Activated T-helper 17 cell treated with anti-CD3 and anti-CD28 coated beads, Interleukin-2, amount 50 U/mL, for 72 hours (primary cell): Measurements from ENCODE around the gene AOPEP. TPM values are rescaled to one million over a fixed set of nuclear protein-coding genes. Genes with fewer than 3 reads are reported as not detected.

Experiments used
- ATAC-seq: fragments of 150-1000 bp; cut with Tn5 transposase; replicated peaks from 2 replicates; pipeline ENCODE4 v1.10.0; 2021; ENCODE audit warnings: mild to moderate bottlenecking, moderate library complexity
- H3K27ac Mint-ChIP-seq: one replicate; pipeline ENCODE4 v1.8.0; 2022; ENCODE audit warnings: mixed read lengths
- H3K27me3 Mint-ChIP-seq: one replicate; pipeline ENCODE4 v1.8.0; 2022; ENCODE audit warnings: mixed read lengths
- H3K36me3 Mint-ChIP-seq: one replicate; pipeline ENCODE4 v1.8.0; 2022; ENCODE audit warnings: low read depth, mild to moderate bottlenecking, mixed read lengths
- H3K4me1 Mint-ChIP-seq: one replicate; pipeline ENCODE4 v1.8.0; 2022; ENCODE audit warnings: mixed read lengths
- H3K4me3 Mint-ChIP-seq: one replicate; pipeline ENCODE4 v1.8.0; 2022; ENCODE audit warnings: mild to moderate bottlenecking, mixed read lengths
- H3K9me3 Mint-ChIP-seq: one replicate; pipeline ENCODE4 v1.8.0; 2022; ENCODE audit warnings: mixed read lengths
- total RNA-seq, 2 donors: library from RNA; stranded (reverse); gene quantifications; one replicate each; pipeline ENCODE4 v1.2.3, GENCODE V29; 2022

The AOPEP gene
- total RNA-seq, 2 donors from 2014 or later, result 15.5 to 16.4 TPM

GRCh38 chr9:95116808-95117204, 390.3 kb downstream of the AOPEP start:
- Mint-ChIP-seq H3K36me3 (no peaks in the 10 kb centered on the region), H3K4me1 (peaks cover 4% of the 10 kb centered on the region), H3K4me3 (no peak overlapping the region), H3K27ac (no peak overlapping the region), H3K9me3 (no peaks in the 10 kb centered on the region), H3K27me3 (no peaks in the 10 kb centered on the region)
- ATAC-seq, result no peak

DNA sequence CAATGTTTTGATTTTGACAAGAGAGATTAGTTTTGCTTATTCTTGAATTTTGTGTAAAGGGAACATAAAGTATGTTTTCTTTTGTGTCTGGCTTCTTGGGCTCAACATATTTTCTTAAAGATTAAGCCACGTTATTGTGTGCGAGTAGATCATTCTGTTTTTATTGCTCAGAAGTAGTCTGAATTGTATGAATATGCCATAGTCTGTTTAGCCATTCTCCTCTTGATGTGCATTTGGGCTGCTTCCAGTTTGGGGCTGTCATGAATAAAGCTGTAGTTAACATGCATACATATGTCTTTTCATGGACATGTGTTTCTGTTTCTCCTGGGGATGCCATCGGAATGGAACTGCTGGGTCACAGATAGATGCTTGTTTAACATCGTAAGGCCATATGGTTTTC, 392.1 kb downstream of the AOPEP start:
- no peak overlapping the region for H3K4me3 Mint-ChIP-seq
- no peaks in the 10 kb centered on the region for H3K27me3 Mint-ChIP-seq
- no peak overlapping the region for H3K27ac Mint-ChIP-seq
- H3K4me1 Mint-ChIP-seq, result peaks cover 4% of the 10 kb centered on the region
- H3K9me3 Mint-ChIP-seq, result no peaks in the 10 kb centered on the region
- H3K36me3 Mint-ChIP-seq, result no peaks in the 10 kb centered on the region
- ATAC-seq, result no peak

- no peak for ATAC-seq
- Mint-ChIP-seq H3K27ac (no peak overlapping the region), H3K27me3 (no peaks in the 10 kb centered on the region), H3K4me1 (peaks cover 4% of the 10 kb centered on the region), H3K9me3 (no peaks in the 10 kb centered on the region), H3K4me3 (no peak overlapping the region), H3K36me3 (peaks cover 8% of the 10 kb centered on the region)
Measured at GRCh38 chr9:95120781-95121370, 394.4 kb downstream of the AOPEP start.

GRCh38 chr9:95124582-95125367, 398.3 kb downstream of the AOPEP start:
- Mint-ChIP-seq H3K36me3 (peaks cover 8% of the 10 kb centered on the region), H3K27me3 (no peaks in the 10 kb centered on the region), H3K4me1 (no peaks in the 10 kb centered on the region), H3K4me3 (no peak overlapping the region), H3K9me3 (no peaks in the 10 kb centered on the region), H3K27ac (no peak overlapping the region)
- ATAC-seq, result no peak

DNA sequence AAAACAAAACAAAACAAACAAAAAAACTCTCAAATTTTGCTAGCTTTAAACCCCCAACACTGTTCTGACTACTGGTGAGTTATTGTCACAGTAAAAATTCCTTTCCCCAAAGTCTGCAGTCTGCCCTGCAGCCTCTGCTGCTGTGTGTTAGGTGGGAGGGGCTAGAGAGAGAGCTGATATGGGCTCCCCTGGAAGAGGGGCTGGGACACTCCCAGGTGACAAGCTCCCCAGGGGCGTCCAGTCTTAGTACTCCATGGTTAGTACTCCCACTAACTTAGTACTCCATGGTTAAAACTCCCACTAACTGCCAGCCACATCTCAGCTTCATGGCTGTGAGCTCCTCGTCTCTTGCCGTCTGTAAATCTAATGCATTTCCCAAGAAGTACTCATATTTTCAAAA, 399.2 kb downstream of the AOPEP start:
- ATAC-seq, result no peak
- Mint-ChIP-seq H3K36me3 (peaks cover 8% of the 10 kb centered on the region), H3K27me3 (no peaks in the 10 kb centered on the region), H3K4me1 (no peaks in the 10 kb centered on the region), H3K9me3 (no peaks in the 10 kb centered on the region), H3K4me3 (no peak overlapping the region), H3K27ac (no peak overlapping the region)

GRCh38 chr9:95126739-95127138, 400.2 kb downstream of the AOPEP start:
- Mint-ChIP-seq H3K27ac (no peak overlapping the region), H3K36me3 (peaks cover 8% of the 10 kb centered on the region), H3K4me3 (no peak overlapping the region), H3K4me1 (no peaks in the 10 kb centered on the region), H3K27me3 (no peaks in the 10 kb centered on the region), H3K9me3 (no peaks in the 10 kb centered on the region)
- ATAC-seq, result no peak

DNA sequence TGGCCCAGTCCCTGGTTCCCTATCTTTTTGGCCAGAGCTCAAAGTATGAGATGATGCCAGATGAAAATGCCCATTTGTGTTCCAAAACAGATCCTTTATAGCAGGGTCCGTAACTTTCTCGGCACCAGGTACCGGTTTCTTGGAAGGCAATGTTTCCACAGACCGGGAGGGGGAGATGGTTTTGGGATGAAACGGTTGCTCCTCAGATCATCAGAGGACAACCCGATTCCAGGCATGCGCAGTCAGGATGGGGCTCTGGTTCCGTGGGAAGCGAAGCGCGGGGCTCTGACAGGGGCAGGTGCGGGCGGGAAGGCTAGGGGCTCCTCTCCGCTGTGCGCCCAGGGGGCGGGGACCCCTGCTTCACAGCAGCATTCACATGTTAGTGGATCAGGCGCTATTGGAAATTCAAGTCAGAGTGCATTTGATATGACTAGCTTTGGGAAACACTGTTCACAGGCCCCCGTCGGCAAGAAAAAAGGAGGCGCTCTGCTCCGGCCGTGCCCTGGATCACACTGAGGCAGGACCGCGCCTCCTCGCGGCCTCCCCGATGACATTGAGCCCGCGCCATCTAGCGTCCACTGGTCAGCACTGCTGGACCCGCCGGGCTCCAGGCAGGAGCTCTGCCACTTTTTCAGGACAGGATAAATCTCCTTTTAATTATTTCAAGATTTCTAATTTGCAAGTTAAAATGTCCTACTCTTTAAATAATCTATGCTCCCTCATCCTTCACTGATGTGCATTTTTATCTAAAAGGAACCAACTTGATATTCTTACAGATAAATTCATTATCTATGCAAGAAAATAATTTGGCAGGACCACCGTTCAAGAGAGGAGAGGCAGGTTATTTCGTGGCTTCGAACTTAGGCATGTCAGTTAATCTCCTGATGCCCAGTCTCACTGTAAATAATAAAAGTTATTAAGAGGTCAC, 401.0 kb downstream of the AOPEP start:
- ATAC-seq, result peak; percentile 92
- no peak overlapping the region for H3K27ac Mint-ChIP-seq
- no peaks in the 10 kb centered on the region for H3K9me3 Mint-ChIP-seq
- no peaks in the 10 kb centered on the region for H3K4me1 Mint-ChIP-seq
- no peaks in the 10 kb centered on the region for H3K27me3 Mint-ChIP-seq
- no peak overlapping the region for H3K4me3 Mint-ChIP-seq
- H3K36me3 Mint-ChIP-seq, result peaks cover 8% of the 10 kb centered on the region

DNA sequence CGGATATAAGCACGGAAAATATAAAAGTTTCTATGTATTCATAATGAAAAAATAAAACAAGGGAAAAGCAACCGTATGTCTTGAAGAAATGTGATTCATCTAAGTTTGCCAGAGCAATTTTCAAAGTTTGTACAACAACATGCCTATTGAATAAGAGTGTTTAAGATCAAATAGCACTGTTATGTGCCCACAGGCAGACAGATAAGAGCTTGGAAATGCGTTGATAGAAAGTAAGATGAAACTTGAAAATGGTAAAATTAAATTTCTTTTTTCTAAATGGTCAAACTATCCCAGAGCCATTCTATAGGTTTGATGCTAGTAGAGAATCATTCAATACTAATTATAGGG, 401.7 kb downstream of the AOPEP start:
- peaks cover 8% of the 10 kb centered on the region for H3K36me3 Mint-ChIP-seq
- no peaks in the 10 kb centered on the region for H3K9me3 Mint-ChIP-seq
- no peak for ATAC-seq
- H3K4me1 Mint-ChIP-seq, result no peaks in the 10 kb centered on the region
- no peak overlapping the region for H3K27ac Mint-ChIP-seq
- no peaks in the 10 kb centered on the region for H3K27me3 Mint-ChIP-seq
- H3K4me3 Mint-ChIP-seq, result no peak overlapping the region

DNA sequence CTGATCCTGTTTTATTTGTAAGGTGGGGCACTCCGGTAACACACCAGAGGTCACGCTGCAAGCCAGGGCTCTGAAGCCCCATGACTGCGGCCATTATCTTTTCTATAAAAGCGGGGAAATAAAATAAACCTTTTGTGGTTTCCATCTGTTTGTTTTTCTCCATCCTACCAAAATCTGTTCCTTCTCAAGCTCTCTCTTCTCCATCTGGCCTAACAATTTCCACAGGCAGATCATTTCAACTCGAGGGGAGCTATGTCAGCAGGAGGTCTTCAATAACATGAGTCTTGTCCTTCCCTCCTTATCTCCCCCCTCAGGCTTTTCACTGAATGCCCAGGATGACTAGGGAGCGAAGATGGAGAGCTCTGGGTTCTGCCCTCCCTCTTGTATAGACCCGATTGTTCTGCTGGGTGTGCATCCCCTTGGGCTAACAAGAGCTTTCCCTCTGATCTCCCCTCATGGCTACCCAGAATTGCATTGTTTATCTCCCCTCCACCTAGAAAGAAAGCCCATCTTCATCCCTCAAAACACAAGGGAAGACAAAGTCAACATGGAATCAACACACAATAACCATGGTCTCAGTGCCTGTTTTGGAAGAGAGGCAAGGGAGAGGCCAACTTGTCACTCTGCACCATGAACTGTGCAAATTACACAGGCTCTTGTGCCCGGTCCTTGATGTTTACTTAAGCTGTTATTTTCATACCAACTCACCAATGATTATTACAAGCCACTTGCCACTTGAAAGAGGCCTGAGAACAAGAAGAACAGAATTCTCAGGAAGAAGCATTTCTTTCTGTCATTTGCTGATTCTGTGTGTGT, 403.2 kb downstream of the AOPEP start:
- H3K27ac Mint-ChIP-seq, result no peak overlapping the region
- no peaks in the 10 kb centered on the region for H3K9me3 Mint-ChIP-seq
- H3K4me3 Mint-ChIP-seq, result no peak overlapping the region
- no peak for ATAC-seq
- H3K36me3 Mint-ChIP-seq, result peaks cover 3% of the 10 kb centered on the region
- no peaks in the 10 kb centered on the region for H3K4me1 Mint-ChIP-seq
- no peaks in the 10 kb centered on the region for H3K27me3 Mint-ChIP-seq

DNA sequence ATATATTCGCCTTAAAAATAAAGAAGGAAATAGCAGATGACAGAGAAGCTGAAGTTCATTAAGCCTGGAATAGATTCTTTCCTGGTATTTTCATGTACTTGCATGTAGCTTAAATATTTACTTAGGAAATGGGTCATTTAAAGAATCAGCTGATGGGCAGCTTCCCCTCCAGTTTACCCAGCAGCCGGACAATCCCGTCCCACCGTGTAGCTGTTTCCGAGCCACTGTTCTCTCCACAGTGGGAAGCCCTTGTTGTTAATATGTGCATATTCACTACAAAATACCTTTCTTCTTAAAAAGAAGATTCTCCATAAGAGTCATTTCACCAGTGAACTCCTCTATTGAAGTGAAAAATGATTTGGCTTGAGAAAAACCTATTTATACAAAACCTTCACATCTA, 404.0 kb downstream of the AOPEP start:
- H3K4me3 Mint-ChIP-seq, result no peak overlapping the region
- H3K27me3 Mint-ChIP-seq, result no peaks in the 10 kb centered on the region
- no peaks in the 10 kb centered on the region for H3K4me1 Mint-ChIP-seq
- no peak for ATAC-seq
- no peak overlapping the region for H3K27ac Mint-ChIP-seq
- H3K9me3 Mint-ChIP-seq, result no peaks in the 10 kb centered on the region
- no peaks in the 10 kb centered on the region for H3K36me3 Mint-ChIP-seq

DNA sequence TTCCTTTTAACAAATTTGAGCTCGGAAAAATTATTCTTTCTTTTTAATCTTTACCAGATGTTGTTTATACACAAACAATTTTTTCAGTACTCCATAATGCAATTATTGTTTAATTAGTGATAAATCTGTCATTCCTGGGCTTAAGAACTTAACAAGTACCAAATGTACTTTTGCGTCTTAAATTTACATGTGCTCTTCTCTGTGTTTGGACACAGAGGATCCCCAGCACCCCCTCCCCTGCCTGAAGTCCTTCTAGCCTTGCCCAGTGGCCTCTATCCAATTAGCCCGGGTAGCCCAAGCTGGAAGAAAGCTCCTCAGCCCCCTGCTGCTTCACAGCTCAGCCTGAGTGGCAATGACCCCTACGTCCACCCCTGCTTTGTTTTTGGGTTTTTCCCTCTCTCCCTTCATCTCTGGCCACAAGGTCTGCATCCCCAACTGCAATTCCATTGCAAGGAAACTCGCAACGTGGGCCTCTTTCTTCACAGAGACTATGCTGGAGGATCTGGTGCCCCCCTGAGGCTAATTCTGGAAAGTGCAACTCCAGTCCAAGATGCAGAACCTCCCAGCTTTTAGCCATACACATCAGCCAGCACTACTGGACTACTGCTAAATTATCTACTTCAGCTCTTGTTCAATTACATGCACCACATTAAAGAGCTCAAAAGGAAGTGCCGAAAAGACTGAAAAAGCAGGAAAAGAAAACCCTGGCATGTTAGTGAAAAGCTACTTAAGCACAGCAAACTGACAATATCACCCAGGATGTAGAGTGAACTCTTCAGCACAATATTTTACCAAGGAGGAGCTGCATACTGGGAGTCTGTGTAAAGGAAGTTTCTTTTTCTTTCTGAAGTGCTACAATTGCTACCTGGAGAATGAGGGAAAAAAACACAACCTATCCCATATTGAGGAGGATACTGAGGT, 404.8 kb downstream of the AOPEP start:
- ATAC-seq, result no peak
- Mint-ChIP-seq H3K4me1 (no peaks in the 10 kb centered on the region), H3K27me3 (no peaks in the 10 kb centered on the region), H3K36me3 (no peaks in the 10 kb centered on the region), H3K9me3 (no peaks in the 10 kb centered on the region), H3K27ac (no peak overlapping the region), H3K4me3 (no peak overlapping the region)

GRCh38 chr9:95132366-95133324, 406.1 kb downstream of the AOPEP start:
- ATAC-seq, result no peak
- Mint-ChIP-seq H3K27me3 (no peaks in the 10 kb centered on the region), H3K4me1 (peaks cover 4% of the 10 kb centered on the region), H3K4me3 (no peak overlapping the region), H3K36me3 (no peaks in the 10 kb centered on the region), H3K27ac (no peak overlapping the region), H3K9me3 (no peaks in the 10 kb centered on the region)
